Ovary (tissue), 9 donors: ENCODE data around the gene SAMD10. TPM values are rescaled to one million over a fixed set of nuclear protein-coding genes. Genes with fewer than 3 reads are reported as not detected.
"Not testable (repeated sequence)": the region's sequence is repeated elsewhere in the genome, so short reads cannot be mapped to it uniquely, and the experiment has no call there.

Experiments
- DNase-seq, 5 donors: peaks; one replicate each; pipeline ENCODE4 v3.0.0-alpha.2; 2019 to 2020
- H3K27ac ChIP-seq, 2 donors: fragments of 200-600 bp; one replicate each; pipeline versions ENCODE4 v1.5.1 to v1.8.0; 2019 to 2022
- H3K27me3 ChIP-seq: fragments of 200-600 bp; one replicate; pipeline ENCODE4 v1.8.0; 2022
- H3K36me3 ChIP-seq: fragments of 200-600 bp; sonication (generic); one replicate; pipeline ENCODE4 v1.5.1; 2019
- H3K4me1 ChIP-seq: one replicate; pipeline ENCODE4 v1.8.1; 2013; ENCODE audit warnings: mild to moderate bottlenecking, moderate library complexity; ENCODE audit not compliant: insufficient read depth
- H3K4me3 ChIP-seq: fragments of 200-600 bp; sonication (generic); one replicate; pipeline ENCODE4 v1.5.1; 2017
- H3K9me3 ChIP-seq, 2 donors: fragments of 200-600 bp in 1 of 2; sonication (generic) in 1 of 2; one replicate each; pipeline versions ENCODE4 v1.5.1 to v1.8.1; 2013 to 2019; ENCODE audit warnings: mild to moderate bottlenecking in 1 of 2, moderate library complexity in 1 of 2
- EP300 ChIP-seq: sonication (generic); formaldehyde crosslinking; IDR thresholded peaks from one replicate; pipeline ENCODE4 v1.6.1; 2017; ENCODE audit warnings: antibody characterized with exemption
- POLR2A ChIP-seq: fragments of 450-650 bp; IDR thresholded peaks from one replicate; pipeline ENCODE4 v1.6.1; 2017; ENCODE audit warnings: antibody characterized with exemption, mild to moderate bottlenecking, moderate library complexity
- WGBS, 3 donors: extraction: QIAGEN DNeasy Blood & Tissue Kit in 1 of 3; methylation state at CpG; one replicate each; pipeline versions ENCODE4 v1.1.5 to v1.1.7; 2013 to 2017; 5-methylcytosine and 5-hydroxymethylcytosine counted together
- intact Hi-C, 4 donors: fragments of 100-400 bp; cut with DNase I; formaldehyde crosslinking; loops; one replicate each; pipeline versions ENCODE4 v1.11.0 to v1.15.1; 2022 to 2023
- polyA plus RNA-seq, 2 donors: library from polyadenylated mRNA; stranded (reverse); fragments of 200-250 nt in 1 of 2; fragments of 350-450 nt in 1 of 2; fragmentation: Illumina TruSeq in 1 of 2; extraction: RNeasy Lipid Tissue Mini Kit (QIAGEN cat#74804) in 1 of 2; gene quantifications; one replicate each; pipeline ENCODE4 v1.2.3, GENCODE V29; 2013 to 2014
- total RNA-seq, 7 donors: library from RNA; depleted of rRNA in 2 of 7; stranded (reverse); fragments of >200 nt in 2 of 7; fragmentation: NEBNext Ultra II Directional in 3 of 7; extraction: Animal tissue kit (Norgen Biotek cat#: 25700) in 3 of 7; gene quantifications; one replicate each; pipeline versions ENCODE4 v1.1.0 to v1.2.4, GENCODE V29; 2016 to 2023
- TF ChIP-seq, protein P1 (sequence below), 3 donors: fragments of 450-650 bp in 2 of 3; fragments of 200-600 bp in 1 of 3; IDR thresholded peaks; one replicate each; pipeline versions ENCODE4 v1.5.1 to v1.8.0; 2016 to 2022; ENCODE audit warnings: antibody characterized with exemption in 3 of 3, mild to moderate bottlenecking in 1 of 3
- donor health status: DM: no; HTN: no; CAD: no; lungs with moderate emphysema.
- donor health status: DM: no; HTN: no; CAD: no.
- donor health status: Bipolar disorder and iron deficiency.
- donor health status: DM: yes; HTN: yes; CAD: no.
- donor health status: DM: no; HTN: no; CAD: no.
- donor health status: DM: yes; HTN: yes; CAD: no.

Gene SAMD10
- total and polyA plus RNA-seq, 9 donors: 0.20 to 3.1 (median 0.50) TPM

DNA sequence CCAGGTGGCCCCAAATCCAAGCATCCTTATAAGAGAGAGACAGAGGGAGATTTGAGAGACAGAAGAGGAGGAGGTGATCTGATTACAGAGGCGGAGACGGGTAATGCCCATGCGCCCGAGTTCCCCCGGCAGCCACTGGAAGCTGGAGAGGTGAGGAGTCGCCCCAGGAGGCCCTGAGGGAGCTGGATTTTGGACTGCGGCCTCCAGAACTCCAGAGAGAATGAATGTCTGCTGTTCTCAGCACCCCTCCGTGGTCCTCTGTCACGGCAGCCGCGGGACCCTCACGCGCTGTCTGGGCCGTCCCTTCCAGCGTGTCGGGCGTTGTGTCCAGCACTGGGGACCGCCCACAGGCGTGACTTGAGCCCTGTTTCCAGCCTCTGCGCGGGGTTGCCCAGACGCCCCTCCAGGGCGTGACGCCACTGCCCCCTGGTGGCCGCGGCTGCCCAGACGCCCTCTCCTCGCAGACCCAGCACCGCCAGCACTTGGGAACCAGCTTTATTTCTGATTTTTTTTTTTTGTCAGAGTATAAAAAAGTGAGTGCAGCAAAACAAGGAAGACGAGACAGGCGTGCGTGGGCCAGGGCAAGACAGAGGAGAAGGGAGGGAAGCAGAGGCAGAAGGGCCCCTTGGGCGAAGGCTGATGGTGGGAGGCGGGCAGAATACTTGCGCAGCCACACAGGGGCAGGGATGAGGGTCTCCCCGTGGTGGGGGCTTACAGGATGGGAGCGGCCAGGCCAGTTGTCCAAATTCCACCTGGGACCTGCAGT is 5.6 kb downstream of the SAMD10 start:
- intact Hi-C loops: loop anchor here in 3 of 4 donors (2.0 to 10.0 kb wide), 4 partner anchors 67 to 437 kb away; partner anchors contain the start of gene PTK6 (in 1 of the 3)
- H3K27me3 ChIP-seq: peaks cover 5% of the 10 kb centered on the region
- peaks cover 6% of the 10 kb centered on the region for H3K4me1 ChIP-seq
- 8 to 10% (median 8%) methylated on average over 35 to 37 of the region's 37 CpGs for WGBS, 3 donors
- H3K9me3 ChIP-seq: no peaks in the 10 kb centered on the region
- no peak overlapping the region for H3K27ac ChIP-seq
- TF ChIP-seq EP300 (no peak), POLR2A (no peak)
- TF ChIP-seq, protein P1, sequence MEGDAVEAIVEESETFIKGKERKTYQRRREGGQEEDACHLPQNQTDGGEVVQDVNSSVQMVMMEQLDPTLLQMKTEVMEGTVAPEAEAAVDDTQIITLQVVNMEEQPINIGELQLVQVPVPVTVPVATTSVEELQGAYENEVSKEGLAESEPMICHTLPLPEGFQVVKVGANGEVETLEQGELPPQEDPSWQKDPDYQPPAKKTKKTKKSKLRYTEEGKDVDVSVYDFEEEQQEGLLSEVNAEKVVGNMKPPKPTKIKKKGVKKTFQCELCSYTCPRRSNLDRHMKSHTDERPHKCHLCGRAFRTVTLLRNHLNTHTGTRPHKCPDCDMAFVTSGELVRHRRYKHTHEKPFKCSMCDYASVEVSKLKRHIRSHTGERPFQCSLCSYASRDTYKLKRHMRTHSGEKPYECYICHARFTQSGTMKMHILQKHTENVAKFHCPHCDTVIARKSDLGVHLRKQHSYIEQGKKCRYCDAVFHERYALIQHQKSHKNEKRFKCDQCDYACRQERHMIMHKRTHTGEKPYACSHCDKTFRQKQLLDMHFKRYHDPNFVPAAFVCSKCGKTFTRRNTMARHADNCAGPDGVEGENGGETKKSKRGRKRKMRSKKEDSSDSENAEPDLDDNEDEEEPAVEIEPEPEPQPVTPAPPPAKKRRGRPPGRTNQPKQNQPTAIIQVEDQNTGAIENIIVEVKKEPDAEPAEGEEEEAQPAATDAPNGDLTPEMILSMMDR (IDR thresholded peaks at IDR 0.05): peak; percentile 96 to 99 (median 97)
- peak; percentile 81 to 91 (median 90) for DNase-seq
- no peaks in the 10 kb centered on the region for H3K36me3 ChIP-seq
- H3K4me3 ChIP-seq: peak overlapping the region; percentile 3

DNA sequence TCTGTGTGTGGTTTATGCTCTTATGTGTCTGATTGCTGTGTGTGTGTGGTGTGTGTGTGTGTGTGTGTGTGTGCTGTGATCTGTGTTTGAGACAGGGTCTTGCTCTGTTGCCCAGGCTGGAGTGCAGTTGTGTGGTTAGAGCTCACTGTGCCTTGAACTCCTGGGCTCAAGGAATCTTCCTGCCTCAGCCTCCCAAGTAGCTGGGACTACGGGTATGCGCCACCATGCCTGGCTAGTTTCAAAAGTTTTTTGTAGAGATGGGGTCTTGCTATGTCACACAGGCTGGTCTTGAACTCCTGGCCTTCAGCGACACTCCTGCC is 6.3 kb downstream of the SAMD10 start:
- Histone ChIP-seq H3K27me3 (peaks cover 2% of the 10 kb centered on the region), H3K4me1 (peaks cover 11% of the 10 kb centered on the region), H3K9me3 (no peaks in the 10 kb centered on the region), H3K27ac (no peak overlapping the region), H3K4me3 (no peak overlapping the region), H3K36me3 (no peaks in the 10 kb centered on the region)
- 85 to 90% (median 89%) methylated on average over 3 of the region's 3 CpGs for WGBS, 3 donors
- intact Hi-C loops: loop anchor here in 3 of 4 donors (5.0 to 10.0 kb wide), 3 partner anchors 66 to 436 kb away; partner anchors contain the start of gene PTK6 (in 1 of the 3)
- DNase-seq: no peak
- TF ChIP-seq, protein P1 (IDR thresholded peaks at IDR 0.05): no peak
- TF ChIP-seq EP300 (no peak), POLR2A (no peak)

DNA sequence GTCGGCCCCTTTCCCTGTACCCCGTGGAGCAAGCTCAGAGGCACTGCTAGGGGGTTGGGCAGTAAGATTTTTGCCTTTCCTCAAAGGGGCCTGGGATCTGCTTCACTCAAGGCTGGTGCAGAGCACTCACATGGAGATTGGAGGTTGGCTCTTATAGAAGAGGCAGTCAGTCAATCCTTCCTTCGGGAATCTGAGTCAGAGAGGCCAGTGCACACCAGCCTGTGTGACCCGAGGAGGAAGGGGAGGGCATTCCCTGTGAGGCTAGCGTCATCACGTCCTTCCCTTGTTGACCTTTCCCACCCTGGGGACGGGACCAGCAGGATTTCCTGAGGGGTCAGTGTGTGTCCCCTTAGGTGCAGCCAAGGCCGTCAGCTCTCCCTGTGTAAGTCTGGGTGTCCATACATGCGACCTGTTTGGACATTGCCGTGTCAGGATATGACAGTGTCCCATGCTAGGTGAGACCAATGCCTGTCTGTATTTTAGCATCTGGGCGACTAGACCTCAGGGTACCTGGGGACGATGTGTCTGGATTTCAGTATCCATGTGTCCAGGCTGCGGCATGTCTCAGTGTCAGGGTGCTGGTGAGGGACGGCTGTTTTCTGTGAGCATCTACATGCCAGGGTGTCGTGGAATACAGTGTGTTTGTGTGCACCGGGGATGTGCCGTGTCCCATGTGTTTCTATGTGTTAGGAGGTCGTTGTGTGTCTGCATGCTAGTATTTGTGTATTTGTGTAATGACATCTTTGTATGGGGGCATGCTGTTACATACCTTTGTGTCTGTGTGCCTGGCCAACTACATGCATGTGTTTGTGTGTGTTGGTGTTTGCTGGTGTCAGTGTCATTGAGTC is 6.9 kb downstream of the SAMD10 start:
- intact Hi-C loops: loop anchor here in 3 of 4 donors (5.0 to 10.0 kb wide), 3 partner anchors 65 to 435 kb away; partner anchors contain the start of gene PTK6 (in 1 of the 3)
- Histone ChIP-seq H3K9me3 (no peaks in the 10 kb centered on the region), H3K27me3 (no peaks in the 10 kb centered on the region), H3K4me1 (peaks cover 11% of the 10 kb centered on the region), H3K4me3 (no peak overlapping the region), H3K36me3 (no peaks in the 10 kb centered on the region), H3K27ac (no peak overlapping the region)
- peak in 4 of 5 donors; percentile 27 to 36 (median 32) for DNase-seq
- TF ChIP-seq POLR2A (no peak), EP300 (no peak)
- TF ChIP-seq, protein P1 (IDR thresholded peaks at IDR 0.05): no peak
- 77 to 79% (median 79%) methylated on average over 18 of the region's 18 CpGs for WGBS, 3 donors

DNA sequence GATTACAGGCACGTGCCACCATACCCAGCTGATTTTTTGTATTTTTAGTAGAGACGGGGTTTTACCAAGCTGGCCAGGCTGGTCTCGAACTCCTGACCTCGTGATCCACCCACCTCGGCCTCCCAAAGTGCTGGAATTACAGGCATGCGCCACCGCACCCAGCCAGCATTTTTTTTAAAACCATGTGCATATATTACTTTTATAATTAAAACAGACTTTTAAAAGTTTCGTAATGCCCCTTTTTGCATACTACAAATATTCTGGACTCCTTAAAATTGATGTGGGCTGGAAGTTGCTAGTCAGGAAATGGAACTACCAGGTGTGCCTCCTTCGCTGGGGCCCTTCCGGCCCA is 7.5 kb downstream of the SAMD10 start:
- H3K27ac ChIP-seq, H3K36me3 ChIP-seq, H3K27me3 ChIP-seq, H3K9me3 ChIP-seq, DNase-seq, H3K4me3 ChIP-seq: not testable (repeated sequence)
- H3K4me1 ChIP-seq: peaks cover 11% of the 10 kb centered on the region
- WGBS, 3 donors: 86 to 87% (median 86%) methylated on average over 10 of the region's 10 CpGs
- intact Hi-C loops: loop anchor here in 3 of 4 donors (5.0 to 10.0 kb wide), 3 partner anchors 65 to 435 kb away; partner anchors contain the start of gene PTK6 (in 1 of the 3)
